Pancreas (tissue), 10 donors: ENCODE results near the gene CPED1. TPM values are rescaled to one million over a fixed set of nuclear protein-coding genes. Genes with fewer than 3 reads are reported as not detected.
A peak's percentile ranks its signal among the peaks of the same experiment; 100 is the strongest.
"Not testable (repeated sequence)": the region's sequence is repeated elsewhere in the genome, so short reads cannot be mapped to it uniquely, and the experiment has no call there.

Source experiments
- ATAC-seq, 4 donors: fragments of 200-7000 bp; cut with Tn5 transposase; one replicate each; pipeline versions ENCODE4 v1.8.0 to v1.9.1; 2020; ENCODE audit warnings: mild to moderate bottlenecking in 4 of 4, moderate library complexity in 4 of 4
- DNase-seq, 6 donors: peaks; one replicate each; pipeline ENCODE4 v3.0.0-alpha.2; 2020
- FAIRE-seq: peaks from 2 replicates; lab custom pipeline; 2012; peaks lifted over from hg19 to GRCh38; lab: Jason Lieb, UNC
- H3K27ac ChIP-seq, 4 donors: fragments of 200-600 bp; sonication (generic); 1 replicate in 3 of 4; 2 replicates in 1 of 4; pipeline versions ENCODE4 v1.5.0 to v1.8.0; 2020
- H3K27me3 ChIP-seq, 4 donors: fragments of 200-600 bp; one replicate each; pipeline ENCODE4 v1.8.0; 2021
- H3K36me3 ChIP-seq, 3 donors: fragments of 200-600 bp; sonication (generic) in 1 of 3; one replicate each; pipeline versions ENCODE4 v1.5.0 to v1.8.0; 2020 to 2021
- H3K4me1 ChIP-seq, 3 donors: fragments of 200-600 bp; one replicate each; pipeline ENCODE4 v1.8.0; 2021
- H3K4me3 ChIP-seq, 4 donors: fragments of 200-600 bp; sonication (generic) in 2 of 4; one replicate each; pipeline versions ENCODE4 v1.5.0 to v1.8.0; 2020 to 2021
- H3K9me3 ChIP-seq, 4 donors: fragments of 200-600 bp; one replicate each; pipeline ENCODE4 v1.8.0; 2021
- CTCF ChIP-seq, 4 donors: fragments of 200-600 bp; sonication (generic) in 3 of 4; IDR thresholded peaks; one replicate each; pipeline versions ENCODE4 v1.5.0 to v1.8.0; 2021; ENCODE audit warnings: antibody characterized with exemption in 4 of 4
- WGBS, 2 donors: extraction: QIAGEN DNeasy Blood & Tissue Kit; methylation state at CpG; one replicate each; pipeline ENCODE4 v1.1.7; 2013; 5-methylcytosine and 5-hydroxymethylcytosine counted together
- intact Hi-C, 3 donors: fragments of 100-400 bp; cut with DNase I; formaldehyde crosslinking; loops; one replicate each; pipeline versions ENCODE4 v1.11.1 to v1.14.2; 2022
- polyA plus RNA-seq, 2 donors: library from polyadenylated mRNA; stranded (reverse); fragments of 200-250 nt; gene quantifications; one replicate each; pipeline ENCODE4 v1.2.3, GENCODE V29; 2013
- total RNA-seq, 6 donors: library from RNA; stranded (reverse); fragmentation: NEBNext Ultra II Directional in 4 of 6; extraction: Animal tissue kit (Norgen Biotek cat#: 25700) in 4 of 6; gene quantifications; one replicate each; pipeline versions ENCODE4 v1.2.1 to v1.2.4, GENCODE V29; 2021 to 2023
- donor health status: healthy with polysubstance abuse.
- donor health status: DM: no; HTN: no; CAD: no; lungs with moderate emphysema.
- donor health status: DM: no; HTN: no; CAD: no.
- donor health status: control.
- donor health status: control.
- donor health status: Bipolar disorder and iron deficiency.
- donor health status: DM: yes; HTN: yes; CAD: no.
- donor health status: DM: no; HTN: no; CAD: no.
- donor health status: DM: no; HTN: no; CAD: no.
- donor health status: DM: yes; HTN: yes; CAD: no.

Gene CPED1
- total and polyA plus RNA-seq, 8 donors = 0.57 to 6.1 (median 1.3) TPM

- intact Hi-C loops = no loop called here
- FAIRE-seq (no peak), ATAC-seq (no peak), DNase-seq (no peak)
- H3K36me3 ChIP-seq = no peaks in the 10 kb centered on the region
- TF ChIP-seq CTCF (IDR thresholded peaks at IDR 0.05) = no peak
- H3K27me3 ChIP-seq = no peaks in the 10 kb centered on the region
- no peak overlapping the region for H3K4me3 ChIP-seq
- H3K4me1 ChIP-seq = no peaks in the 10 kb centered on the region
- 84 to 88% methylated on average over 1 of the region's 1 CpG for WGBS, 2 donors
- no peak overlapping the region for H3K27ac ChIP-seq
- no peaks in the 10 kb centered on the region for H3K9me3 ChIP-seq
Measured at GRCh38 chr7:121116396-121116795, 127.9 kb downstream of the CPED1 start.

GRCh38 chr7:121119047-121119446 lies 130.5 kb downstream of the CPED1 start:
- Histone ChIP-seq H3K27ac (no peak overlapping the region), H3K4me3 (no peak overlapping the region), H3K9me3 (no peaks in the 10 kb centered on the region), H3K4me1 (no peaks in the 10 kb centered on the region), H3K36me3 (no peaks in the 10 kb centered on the region), H3K27me3 (no peaks in the 10 kb centered on the region)
- no peak for DNase-seq
- intact Hi-C loops = no loop called here
- ATAC-seq = no peak
- WGBS, 2 donors = 87 to 95% methylated on average over 9 of the region's 9 CpGs
- TF ChIP-seq CTCF (IDR thresholded peaks at IDR 0.05) = no peak
- no peak for FAIRE-seq

GRCh38 chr7:121123032-121123431 lies 134.5 kb downstream of the CPED1 start:
- 58 to 66% methylated on average over 2 of the region's 2 CpGs for WGBS, 2 donors
- no peak for TF ChIP-seq CTCF (IDR thresholded peaks at IDR 0.05)
- intact Hi-C loops = loop anchor here in 1 of 3 donors (10.0 kb wide), 1 partner anchor 422 kb away; no protein-coding TSS in a partner anchor
- H3K36me3 ChIP-seq = no peaks in the 10 kb centered on the region
- H3K27me3 ChIP-seq = no peaks in the 10 kb centered on the region
- no peaks in the 10 kb centered on the region for H3K4me1 ChIP-seq
- H3K27ac ChIP-seq = no peak overlapping the region
- DNase-seq (no peak), ATAC-seq (no peak), FAIRE-seq (no peak)
- no peak overlapping the region for H3K4me3 ChIP-seq
- H3K9me3 ChIP-seq = no peaks in the 10 kb centered on the region

- intact Hi-C loops = loop anchor here in 1 of 3 donors (10.0 kb wide), 1 partner anchor 419 kb away; no protein-coding TSS in a partner anchor
- not testable (repeated sequence) for ATAC-seq, H3K36me3 ChIP-seq, DNase-seq, H3K27me3 ChIP-seq, H3K4me1 ChIP-seq, H3K27ac ChIP-seq, H3K4me3 ChIP-seq, FAIRE-seq, H3K9me3 ChIP-seq
- 52 to 63% methylated on average over 1 of the region's 1 CpG for WGBS, 2 donors
Measured at GRCh38 chr7:121125454-121125853, 136.9 kb downstream of the CPED1 start.

GRCh38 chr7:121126201-121126600 lies 137.7 kb downstream of the CPED1 start:
- no peak overlapping the region for H3K4me3 ChIP-seq
- no peak for TF ChIP-seq CTCF (IDR thresholded peaks at IDR 0.05)
- no peaks in the 10 kb centered on the region for H3K36me3 ChIP-seq
- 81 to 88% methylated on average over 1 of the region's 1 CpG for WGBS, 2 donors
- H3K9me3 ChIP-seq = no peaks in the 10 kb centered on the region
- DNase-seq = no peak
- FAIRE-seq = peak; percentile 82
- H3K4me1 ChIP-seq = no peaks in the 10 kb centered on the region
- no peak overlapping the region for H3K27ac ChIP-seq
- no peak for ATAC-seq
- intact Hi-C loops = loop anchor here in 1 of 3 donors (10.0 kb wide), 1 partner anchor 419 kb away; no protein-coding TSS in a partner anchor
- H3K27me3 ChIP-seq = no peaks in the 10 kb centered on the region
